COLO829 (cell line): ENCODE results near the gene SCFD2.

Source experiments
- DNase-seq: peaks from one replicate; pipeline ENCODE4 v3.0.0; 2012; ENCODE audit warnings: low spot score

SCFD2 gene

GRCh38 chr4:52952540-52952939 is 413.3 kb downstream of the SCFD2 start:
- no peak for DNase-seq

- no peak for DNase-seq
These were observed 414.8 kb downstream of the SCFD2 start for GRCh38 chr4:52951016-52951415.

- DNase-seq: no peak
These were observed 415.6 kb downstream of the SCFD2 start for GRCh38 chr4:52950226-52950625.

GRCh38 chr4:52949336-52949735 is 416.5 kb downstream of the SCFD2 start:
- no peak for DNase-seq

GRCh38 chr4:52948057-52948423 is 417.8 kb downstream of the SCFD2 start:
- DNase-seq: no peak

GRCh38 chr4:52947401-52948056 is 418.3 kb downstream of the SCFD2 start:
- DNase-seq: no peak

GRCh38 chr4:52946855-52947254 is 419.0 kb downstream of the SCFD2 start:
- DNase-seq: no peak

- no peak for DNase-seq
These were observed 419.9 kb downstream of the SCFD2 start for GRCh38 chr4:52945982-52946381.

- no peak for DNase-seq
These were observed 420.4 kb downstream of the SCFD2 start for GRCh38 chr4:52945326-52945898.

- DNase-seq: no peak
These were observed 422.2 kb downstream of the SCFD2 start for GRCh38 chr4:52943677-52944076.

- no peak for DNase-seq
These were observed 422.9 kb downstream of the SCFD2 start for GRCh38 chr4:52942936-52943335.

GRCh38 chr4:52941450-52941849 is 424.4 kb downstream of the SCFD2 start:
- DNase-seq: no peak

- DNase-seq: no peak
These were observed 426.1 kb downstream of the SCFD2 start for GRCh38 chr4:52939739-52940138.

GRCh38 chr4:52939325-52939724 is 426.5 kb downstream of the SCFD2 start:
- no peak for DNase-seq

- no peak for DNase-seq
These were observed 428.0 kb downstream of the SCFD2 start for GRCh38 chr4:52937829-52938228.

- DNase-seq: no peak
These were observed 429.1 kb downstream of the SCFD2 start for GRCh38 chr4:52936729-52937128.

- no peak for DNase-seq
These were observed 430.5 kb downstream of the SCFD2 start for GRCh38 chr4:52935317-52935716.

- DNase-seq: no peak
These were observed 432.1 kb downstream of the SCFD2 start for GRCh38 chr4:52933738-52934137.

GRCh38 chr4:52932591-52933470 is 433.0 kb downstream of the SCFD2 start:
- DNase-seq: no peak

GRCh38 chr4:52931243-52931642 is 434.6 kb downstream of the SCFD2 start:
- no peak for DNase-seq

- no peak for DNase-seq
These were observed 439.5 kb downstream of the SCFD2 start for GRCh38 chr4:52926196-52926974.

GRCh38 chr4:52925531-52925968 is 440.3 kb downstream of the SCFD2 start:
- DNase-seq: no peak
